ENCODE data around the gene SUPT3H. TPM values are rescaled to one million over a fixed set of nuclear protein-coding genes. Genes with fewer than 3 reads are reported as not detected.
A peak's percentile ranks its signal among the peaks of the same experiment; 100 is the strongest.

Gene SUPT3H
- total RNA-seq, 3 donors from 2014 or later, result 3.0 to 8.1 (median 3.5) TPM

- DNase-seq, result no peak
Measured at GRCh38 chr6:45118754-45119153, 259.0 kb downstream of the SUPT3H start.

GRCh38 chr6:45116714-45117410, 260.9 kb downstream of the SUPT3H start:
- intact Hi-C loops (cut with DNase I, micrococcal nuclease), result no loop called here
- Histone ChIP-seq H3K36me3 (ENCODE audit: low read depth) (no peaks in the 10 kb centered on the region), H3K4me3 (no peak overlapping the region), H3K4me1 (ENCODE audit: low read depth) (no peaks in the 10 kb centered on the region), H3K9me3 (no peaks in the 10 kb centered on the region)
- DNase-seq, result no peak
- no peak for TF ChIP-seq CTCF (IDR thresholded peaks at IDR 0.05)
- ATAC-seq, result no peak

More at GRCh38 chr6:45118754-45119153, 259.0 kb downstream of the SUPT3H start:
- Histone ChIP-seq H3K9me3 (no peaks in the 10 kb centered on the region), H3K4me3 (no peak overlapping the region), H3K4me1 (ENCODE audit: low read depth) (no peaks in the 10 kb centered on the region), H3K36me3 (ENCODE audit: low read depth) (no peaks in the 10 kb centered on the region)
- intact Hi-C loops (cut with DNase I, micrococcal nuclease), result no loop called here
- no peak for ATAC-seq
- no peak for TF ChIP-seq CTCF (IDR thresholded peaks at IDR 0.05)

GRCh38 chr6:45115696-45116095, 262.0 kb downstream of the SUPT3H start:
- Histone ChIP-seq H3K9me3 (no peaks in the 10 kb centered on the region), H3K36me3 (ENCODE audit: low read depth) (no peaks in the 10 kb centered on the region), H3K4me3 (no peak overlapping the region), H3K4me1 (ENCODE audit: low read depth) (no peaks in the 10 kb centered on the region)
- intact Hi-C loops (cut with DNase I, micrococcal nuclease), result no loop called here
- no peak for DNase-seq
- TF ChIP-seq CTCF (IDR thresholded peaks at IDR 0.05), result no peak
- ATAC-seq, result peak; percentile 33

- intact Hi-C loops (cut with DNase I, micrococcal nuclease), result no loop called here
- Histone ChIP-seq H3K36me3 (ENCODE audit: low read depth) (no peaks in the 10 kb centered on the region), H3K4me3 (no peak overlapping the region), H3K4me1 (ENCODE audit: low read depth) (no peaks in the 10 kb centered on the region), H3K9me3 (no peaks in the 10 kb centered on the region)
- DNase-seq (no peak), ATAC-seq (no peak)
- no peak for TF ChIP-seq CTCF (IDR thresholded peaks at IDR 0.05)
Measured at GRCh38 chr6:45112711-45113110, 265.0 kb downstream of the SUPT3H start.

GRCh38 chr6:45109551-45109950, 268.2 kb downstream of the SUPT3H start:
- no peak for TF ChIP-seq CTCF (IDR thresholded peaks at IDR 0.05)
- Histone ChIP-seq H3K4me1 (ENCODE audit: low read depth) (no peaks in the 10 kb centered on the region), H3K9me3 (no peaks in the 10 kb centered on the region), H3K36me3 (ENCODE audit: low read depth) (no peaks in the 10 kb centered on the region), H3K4me3 (no peak overlapping the region)
- no peak for ATAC-seq
- intact Hi-C loops (cut with DNase I, micrococcal nuclease), result no loop called here
- DNase-seq, result no peak

Data from mucosa of descending colon (tissue), 3 donors.